Measurements from ENCODE around the gene DAP.
"Not testable (repeated sequence)": the region's sequence is repeated elsewhere in the genome, so short reads cannot be mapped to it uniquely, and the experiment has no call there.

DAP gene

DNA sequence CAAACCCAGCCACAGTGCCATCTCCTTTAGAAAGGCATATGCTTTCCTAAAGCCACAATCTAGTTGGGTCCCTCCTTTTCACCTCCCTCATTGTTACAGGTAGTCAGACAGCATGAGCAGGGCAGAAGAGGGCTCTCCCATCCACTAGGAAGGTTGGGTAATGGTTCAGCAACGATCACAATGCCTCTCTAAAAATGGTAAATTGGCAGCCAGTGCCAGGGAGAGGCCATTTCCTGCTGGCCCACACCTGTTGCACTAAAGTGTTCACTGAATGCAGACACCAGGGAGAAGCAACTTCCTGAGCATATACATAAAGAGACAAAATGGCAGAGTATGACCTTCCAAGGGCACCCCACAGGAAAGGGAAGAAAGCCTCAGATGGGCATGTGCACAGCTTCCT lies 31.3 kb upstream of the DAP start:
- no peak for DNase-seq (ENCODE audit: low read depth)
- TF ChIP-seq, protein P1, sequence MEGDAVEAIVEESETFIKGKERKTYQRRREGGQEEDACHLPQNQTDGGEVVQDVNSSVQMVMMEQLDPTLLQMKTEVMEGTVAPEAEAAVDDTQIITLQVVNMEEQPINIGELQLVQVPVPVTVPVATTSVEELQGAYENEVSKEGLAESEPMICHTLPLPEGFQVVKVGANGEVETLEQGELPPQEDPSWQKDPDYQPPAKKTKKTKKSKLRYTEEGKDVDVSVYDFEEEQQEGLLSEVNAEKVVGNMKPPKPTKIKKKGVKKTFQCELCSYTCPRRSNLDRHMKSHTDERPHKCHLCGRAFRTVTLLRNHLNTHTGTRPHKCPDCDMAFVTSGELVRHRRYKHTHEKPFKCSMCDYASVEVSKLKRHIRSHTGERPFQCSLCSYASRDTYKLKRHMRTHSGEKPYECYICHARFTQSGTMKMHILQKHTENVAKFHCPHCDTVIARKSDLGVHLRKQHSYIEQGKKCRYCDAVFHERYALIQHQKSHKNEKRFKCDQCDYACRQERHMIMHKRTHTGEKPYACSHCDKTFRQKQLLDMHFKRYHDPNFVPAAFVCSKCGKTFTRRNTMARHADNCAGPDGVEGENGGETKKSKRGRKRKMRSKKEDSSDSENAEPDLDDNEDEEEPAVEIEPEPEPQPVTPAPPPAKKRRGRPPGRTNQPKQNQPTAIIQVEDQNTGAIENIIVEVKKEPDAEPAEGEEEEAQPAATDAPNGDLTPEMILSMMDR (conservative IDR thresholded peaks at IDR 0.05; ENCODE audit: low read depth, low read length), result no peak
- H3K4me3 ChIP-seq (ENCODE audit: low read depth, low read length), result no peak overlapping the region

DNA sequence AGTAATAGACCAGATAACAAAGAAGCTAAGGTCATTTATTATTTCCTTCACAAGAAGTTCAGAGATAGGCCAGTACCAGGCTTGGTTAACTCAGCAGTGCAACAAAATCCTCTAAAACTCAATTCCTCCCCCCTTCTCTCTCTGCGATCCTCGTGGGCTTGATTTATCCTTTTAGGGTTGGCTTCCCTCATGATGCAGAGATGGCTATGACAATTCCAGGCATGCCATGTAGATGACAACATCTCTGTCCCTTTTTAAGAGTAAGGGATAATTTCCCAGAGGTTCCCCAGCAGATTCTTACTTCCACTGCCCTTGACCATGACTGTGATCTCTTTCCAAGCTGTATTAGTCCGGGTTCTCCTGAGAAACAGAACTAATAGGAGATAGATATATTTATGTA lies 28.7 kb upstream of the DAP start:
- TF ChIP-seq, protein P1 (conservative IDR thresholded peaks at IDR 0.05; ENCODE audit: low read depth, low read length), result no peak
- DNase-seq (ENCODE audit: low read depth), result no peak
- H3K4me3 ChIP-seq (ENCODE audit: low read depth, low read length), result no peak overlapping the region

DNA sequence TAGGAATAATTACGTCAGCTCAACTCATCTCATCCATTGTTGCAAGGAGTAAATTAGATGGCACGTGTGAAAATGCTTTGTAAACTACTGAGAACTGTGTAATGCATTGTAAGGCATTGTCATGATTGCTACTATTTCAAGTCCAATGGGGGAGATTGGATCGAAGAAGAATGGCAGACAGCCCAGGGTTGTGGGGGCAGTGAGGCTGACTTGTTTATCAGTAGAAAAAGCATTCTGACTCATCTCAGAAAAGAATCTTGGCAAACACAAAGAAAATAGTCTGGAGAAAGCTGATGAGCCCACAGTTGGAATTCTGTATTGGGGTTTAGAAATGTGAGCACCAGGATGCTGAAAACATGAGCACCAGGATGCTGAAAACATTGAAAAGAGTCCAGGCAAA lies 28.0 kb upstream of the DAP start:
- H3K4me3 ChIP-seq (ENCODE audit: low read depth, low read length), result no peak overlapping the region
- TF ChIP-seq, protein P1 (conservative IDR thresholded peaks at IDR 0.05; ENCODE audit: low read depth, low read length), result no peak
- DNase-seq (ENCODE audit: low read depth), result peak; percentile 87

DNA sequence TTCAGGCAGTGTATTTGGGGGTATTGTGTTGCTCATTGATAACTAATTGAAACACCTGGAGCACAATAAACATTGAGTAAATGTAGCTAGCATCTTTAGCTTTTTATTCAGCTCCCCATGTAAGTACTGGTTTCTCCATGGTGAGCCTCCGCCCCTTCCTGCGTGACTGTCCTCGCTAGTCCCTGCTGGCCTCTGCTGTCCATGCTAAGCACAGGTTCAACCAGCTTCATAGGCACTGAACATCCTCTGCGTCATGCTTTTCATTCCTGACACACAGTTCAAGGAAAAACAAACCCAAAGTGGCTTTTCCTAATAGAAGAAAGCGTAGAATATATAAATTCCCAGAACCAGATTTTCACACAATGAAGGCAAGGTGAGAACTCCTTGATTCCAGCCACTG lies 27.3 kb upstream of the DAP start:
- no peak overlapping the region for H3K4me3 ChIP-seq (ENCODE audit: low read depth, low read length)
- TF ChIP-seq, protein P1 (conservative IDR thresholded peaks at IDR 0.05; ENCODE audit: low read depth, low read length), result no peak
- no peak for DNase-seq (ENCODE audit: low read depth)

DNA sequence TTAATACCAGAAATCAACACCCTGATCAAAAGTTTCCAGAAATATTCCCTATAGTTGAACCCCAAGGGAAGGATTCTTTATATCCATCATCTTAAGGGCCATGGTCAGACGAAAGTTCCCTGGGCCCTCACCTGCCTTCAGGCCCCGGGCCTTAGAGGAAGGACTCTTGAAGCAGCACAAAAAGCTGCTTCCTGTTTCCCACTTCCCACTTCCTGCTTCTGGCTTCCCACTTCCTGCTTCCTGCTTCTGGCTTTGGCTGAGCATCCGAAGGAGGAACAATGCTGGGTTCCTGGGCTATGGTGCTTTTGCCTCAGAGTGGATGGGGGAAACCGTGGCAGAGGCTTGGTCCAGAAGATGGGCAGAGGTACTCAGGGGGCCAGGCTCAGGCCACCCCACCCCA lies 25.8 kb upstream of the DAP start:
- no peak overlapping the region for H3K4me3 ChIP-seq (ENCODE audit: low read depth, low read length)
- no peak for DNase-seq (ENCODE audit: low read depth)
- TF ChIP-seq, protein P1 (conservative IDR thresholded peaks at IDR 0.05; ENCODE audit: low read depth, low read length), result no peak

DNA sequence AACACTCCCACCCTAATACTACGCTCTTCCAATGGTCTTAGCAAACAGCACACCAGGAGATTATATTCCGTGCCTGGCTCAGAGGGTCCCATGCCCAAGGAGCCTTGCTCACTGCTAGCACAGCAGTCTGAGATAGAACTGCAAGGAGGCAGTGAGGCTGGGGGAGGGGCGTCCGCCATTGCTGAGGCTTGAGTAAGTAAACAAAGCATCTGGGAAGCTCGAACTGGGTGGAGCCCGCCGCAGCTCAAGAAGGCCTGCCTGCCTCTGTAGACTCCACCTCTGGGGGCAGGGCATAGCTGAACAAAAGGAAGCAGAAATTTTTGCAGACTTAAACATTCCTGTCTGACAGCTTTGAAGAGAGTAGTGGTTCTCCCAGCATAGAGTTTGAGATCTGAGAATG lies 19.2 kb upstream of the DAP start:
- DNase-seq (ENCODE audit: low read depth); H3K4me3 ChIP-seq (ENCODE audit: low read depth, low read length): not testable (repeated sequence)

DNA sequence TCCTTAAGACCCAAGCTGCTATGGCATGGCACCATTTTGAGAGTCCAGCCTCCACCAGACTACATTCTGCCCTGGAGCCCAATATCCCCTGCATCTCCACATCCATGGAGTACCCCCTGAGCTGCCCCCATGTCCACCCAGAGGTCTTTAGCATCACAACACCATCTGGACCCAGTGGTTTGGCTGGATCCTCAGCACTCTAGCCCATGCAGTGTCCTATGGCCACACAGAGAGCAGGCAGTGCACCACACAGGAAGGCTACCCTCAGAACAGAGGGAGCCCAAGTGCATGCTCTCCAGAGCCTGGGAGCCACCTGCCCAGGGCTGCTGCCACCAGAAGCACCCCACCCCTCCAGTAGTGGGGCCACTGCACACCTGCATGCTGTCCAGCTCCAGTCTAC lies 18.6 kb upstream of the DAP start:
- TF ChIP-seq, protein P1 (conservative IDR thresholded peaks at IDR 0.05; ENCODE audit: low read depth, low read length), result no peak
- no peak for DNase-seq (ENCODE audit: low read depth)
- no peak overlapping the region for H3K4me3 ChIP-seq (ENCODE audit: low read depth, low read length)
